HG02588 (cell line): ENCODE data around the gene ZSCAN30.
A peak's percentile ranks its signal among the peaks of the same experiment; 100 is the strongest.

ENCODE experiments used
- ATAC-seq: cut with Tn5 transposase; IDR thresholded peaks from one replicate; pipeline ENCODE4 v1.9.1; 2021; ENCODE audit warnings: mild to moderate bottlenecking, moderate library complexity; ENCODE audit not compliant: unreplicated experiment

The ZSCAN30 gene

GRCh38 chr18:35290094-35290735 lies at the start of gene ZSCAN30:
Gene ZSCAN30, minus strand, starts transcription at chr18:35290229. Its CDS starts 25,877 bp downstream, at chr18:35264352.
- peak; percentile 93 for ATAC-seq

GRCh38 chr18:35337286-35337685 lies 47.3 kb upstream of the ZSCAN30 start:
- no peak for ATAC-seq

- no peak for ATAC-seq
Observed at GRCh38 chr18:35335866-35336265, 45.8 kb upstream of the ZSCAN30 start.

- no peak for ATAC-seq
Observed at GRCh38 chr18:35334821-35335220, 44.8 kb upstream of the ZSCAN30 start.

GRCh38 chr18:35334212-35334611 lies 44.2 kb upstream of the ZSCAN30 start:
- ATAC-seq: no peak

- no peak for ATAC-seq
Observed at GRCh38 chr18:35331367-35332087, 41.5 kb upstream of the ZSCAN30 start.

- no peak for ATAC-seq
Observed at GRCh38 chr18:35328868-35329267, 38.8 kb upstream of the ZSCAN30 start.

GRCh38 chr18:35326695-35327387 lies 36.8 kb upstream of the ZSCAN30 start:
- ATAC-seq: no peak

GRCh38 chr18:35324926-35325655 lies 35.1 kb upstream of the ZSCAN30 start:
- ATAC-seq: no peak

GRCh38 chr18:35322486-35323458 lies 32.7 kb upstream of the ZSCAN30 start:
- ATAC-seq: no peak

GRCh38 chr18:35311496-35311895 lies 21.5 kb upstream of the ZSCAN30 start:
- ATAC-seq: no peak

GRCh38 chr18:35306588-35307250 lies 16.7 kb upstream of the ZSCAN30 start:
- no peak for ATAC-seq

GRCh38 chr18:35303610-35304009 lies 13.6 kb upstream of the ZSCAN30 start:
- ATAC-seq: no peak

GRCh38 chr18:35296060-35296459 lies 6.0 kb upstream of the ZSCAN30 start:
- ATAC-seq: no peak

- no peak for ATAC-seq
Observed at GRCh38 chr18:35291166-35291565, 1.1 kb upstream of the ZSCAN30 start.

GRCh38 chr18:35289727-35290093 lies 319 bp downstream of the ZSCAN30 start:
- peak; percentile 30 for ATAC-seq

- ATAC-seq: no peak
Observed at GRCh38 chr18:35289293-35289692, 736 bp downstream of the ZSCAN30 start.

GRCh38 chr18:35284841-35285240 lies 5.2 kb downstream of the ZSCAN30 start:
- no peak for ATAC-seq

GRCh38 chr18:35283923-35284794 lies 5.9 kb downstream of the ZSCAN30 start:
- ATAC-seq: no peak
